K562 (cell line): ENCODE data around the gene INO80. TPM values are rescaled to one million over a fixed set of nuclear protein-coding genes. Genes with fewer than 3 reads are reported as not detected.

Experiments used
- ATAC-seq: fragments of 200-7000 bp; cut with Tn5 transposase; 3 replicates; pipeline ENCODE4 v1.9.1; 2020; ENCODE audit warnings: moderate library complexity
- BruUV-seq: library from RNA; stranded (reverse); fragments of 400-500 nt; replicated peaks from 2 replicates; lab custom pipeline; 2021; lab: Mats Ljungman, UMichigan
- CTCF ChIA-PET: fragments of 300-600 bp; formaldehyde crosslinking; extraction: SDS; loops from one replicate; lab custom pipeline; 2021; ENCODE audit warnings: low intra/inter-chr PET ratio; lab: Yijun Ruan, JAX
- POLR2A ChIA-PET: fragments of 300-600, 350-650 bp; sonication (Branson Sonifier 250); formaldehyde crosslinking; extraction: SDS; loops from one replicate; lab custom pipeline; 2021; ENCODE audit warnings: antibody characterized with exemption, inconsistent platforms; lab: Yijun Ruan, JAX
- DNase-seq, 4 experiments: peaks; one replicate each; pipeline versions ENCODE4 v3.0.0 to v3.0.0-alpha.2; 2011 to 2018; ENCODE audit warnings: low spot score in 3 of 4, mixed read lengths in 3 of 4; ENCODE audit errors: extremely low read depth in 1 of 4
- FAIRE-seq: peaks from 2 replicates; lab custom pipeline; 2011; peaks lifted over from hg19 to GRCh38; lab: Jason Lieb, UNC
- H2AFZ ChIP-seq: 2 replicates; pipeline ENCODE4 v1.6.0; 2011; ENCODE audit warnings: low read depth, low read length, control low read depth, inconsistent platforms
- H3K27ac ChIP-seq: fragments of 200-600 bp; 3 replicates; pipeline ENCODE4 v1.8.0; 2011; ENCODE audit warnings: low read depth, mild to moderate bottlenecking, control low read depth, inconsistent platforms, low read length, moderate library complexity, mixed read lengths; ENCODE audit errors: extremely low read depth
- H3K27me3 ChIP-seq, 2 experiments: fragments of 300-600 bp in 1 of 2; 2 replicates in 1 of 2; 3 replicates in 1 of 2; pipeline versions ENCODE4 v1.6.0 to v1.8.0; 2011; ENCODE audit warnings: inconsistent platforms in 2 of 2, low read length in 2 of 2, mild to moderate bottlenecking in 1 of 2, mixed read lengths in 1 of 2, moderate library complexity in 1 of 2; ENCODE audit not compliant: control insufficient read depth in 2 of 2, insufficient read depth in 2 of 2
- H3K36me3 ChIP-seq: fragments of 300-600 bp; 3 replicates; pipeline ENCODE4 v1.8.0; 2011; ENCODE audit warnings: mild to moderate bottlenecking, low read length, inconsistent platforms; ENCODE audit not compliant: control insufficient read depth, insufficient read depth
- H3K4me1 ChIP-seq, 2 experiments: fragments of 200-600 bp in 1 of 2; replicated peaks in 1 of 2; 2 replicates in 1 of 2; 3 replicates in 1 of 2; pipeline versions ENCODE4 v1.5.1 to v1.8.0; 2011; ENCODE audit warnings: inconsistent platforms in 2 of 2, low read length in 2 of 2, mild to moderate bottlenecking in 1 of 2, mixed read lengths in 1 of 2, moderate library complexity in 1 of 2; ENCODE audit not compliant: control insufficient read depth in 2 of 2, insufficient read depth in 2 of 2
- H3K4me2 ChIP-seq: 2 replicates; pipeline ENCODE4 v1.6.1; 2011; ENCODE audit warnings: low read length, control low read depth, inconsistent platforms, mixed read lengths; ENCODE audit not compliant: insufficient read depth
- H3K4me3 ChIP-seq: fragments of 200-600 bp; sonication (generic), shearing (Covaris generic); 2 replicates; pipeline ENCODE4 v1.5.1; 2016; ENCODE audit warnings: control low read depth, inconsistent platforms
- H3K79me2 ChIP-seq: fragments of 200-600 bp; 3 replicates; pipeline ENCODE4 v1.8.0; 2011; ENCODE audit warnings: low read length, inconsistent platforms; ENCODE audit not compliant: control insufficient read depth, insufficient read depth
- H3K9ac ChIP-seq, 2 experiments: 2 replicates each; pipeline versions ENCODE4 v1.6.0 to v1.6.1; 2011; ENCODE audit warnings: low read depth in 2 of 2, low read length in 2 of 2, control low read depth in 1 of 2, inconsistent platforms in 1 of 2, mild to moderate bottlenecking in 1 of 2, mixed read lengths in 1 of 2; ENCODE audit not compliant: insufficient read depth in 1 of 2
- H3K9me1 ChIP-seq: one replicate; pipeline ENCODE4 v1.6.0; 2011; ENCODE audit warnings: inconsistent platforms, mild to moderate bottlenecking, low read length, moderate library complexity; ENCODE audit not compliant: control insufficient read depth, insufficient read depth
- H3K9me3 ChIP-seq: replicated peaks from 2 replicates; pipeline ENCODE4 v1.5.1; 2011; ENCODE audit warnings: low read depth, low read length, inconsistent platforms; ENCODE audit not compliant: control insufficient read depth, insufficient read depth
- H4K20me1 ChIP-seq: replicated peaks from 2 replicates; pipeline ENCODE4 v1.6.1; 2011; ENCODE audit warnings: low read length, inconsistent platforms, mixed read lengths; ENCODE audit not compliant: control insufficient read depth, insufficient read depth
- CTCF ChIP-seq, 3 experiments: IDR thresholded peaks in 2 of 3; conservative IDR thresholded peaks in 1 of 3; 2 replicates each; pipeline ENCODE4 v1.5.1; 2011 to 2012; ENCODE audit warnings: low read length in 3 of 3, mild to moderate bottlenecking in 3 of 3, control low read depth in 2 of 3, improper control_type of control experiment in 1 of 3, inconsistent platforms in 1 of 3, low read depth in 1 of 3, mixed read lengths in 1 of 3, moderate library complexity in 1 of 3; ENCODE audit not compliant: insufficient read depth in 2 of 3
- HDAC1 ChIP-seq, 2 experiments: fragments of 450-650 bp; IDR thresholded peaks; 2 replicates each; pipeline ENCODE4 v1.6.1; 2016 to 2017; ENCODE audit warnings: inconsistent platforms in 1 of 2, mild to moderate bottlenecking in 1 of 2, moderate library complexity in 1 of 2
- MECOM ChIP-seq: fragments of 250-450 bp; sonication (Bioruptor Pico); IDR thresholded peaks from 2 replicates; pipeline ENCODE4 v1.8.0; 2022; ENCODE audit warnings: inconsistent platforms
- PRMT5 ChIP-seq: sonication (generic); formaldehyde crosslinking; IDR thresholded peaks from 2 replicates; pipeline ENCODE4 v1.5.0; 2020; ENCODE audit warnings: missing genetic modification reagents
- RAD21 ChIP-seq, 2 experiments: fragments of 250-450 bp in 1 of 2; fragments of 450-650 bp in 1 of 2; sonication (Bioruptor Pico) in 1 of 2; formaldehyde crosslinking in 1 of 2; IDR thresholded peaks in 1 of 2; conservative IDR thresholded peaks in 1 of 2; 2 replicates each; pipeline versions ENCODE4 v1.4.0 to v1.8.0; 2020 to 2022; ENCODE audit warnings: mild to moderate bottlenecking in 2 of 2, moderate library complexity in 1 of 2
- ZBTB40 ChIP-seq, 2 experiments: fragments of 450-650 bp in 1 of 2; sonication (generic) in 1 of 2; formaldehyde crosslinking in 1 of 2; IDR thresholded peaks; 2 replicates each; pipeline versions ENCODE4 v1.7.1 to v1.9.0; 2016 to 2022; ENCODE audit warnings: inconsistent platforms in 1 of 2, mild to moderate bottlenecking in 1 of 2, missing genetic modification reagents in 1 of 2
- ZBTB8A ChIP-seq: fragments of 450-650 bp; IDR thresholded peaks from 2 replicates; pipeline ENCODE4 v1.6.1; 2018; ENCODE audit warnings: mild to moderate bottlenecking, moderate library complexity; ENCODE audit not compliant: partially characterized antibody
- WGBS: fragments of 100-300 bp; shearing (Covaris generic); methylation state at CpG from one replicate; pipeline ENCODE4 v1.1.6; 2016; ENCODE audit warnings: low coverage, mixed read lengths; ENCODE audit not compliant: insufficient coverage; ENCODE audit errors: missing lambda C conversion rate; 5-methylcytosine and 5-hydroxymethylcytosine counted together
- in situ Hi-C: fragments of 300-500 bp; cut with MboI; formaldehyde crosslinking; loops from 4 replicates; pipeline ENCODE4 v1.15.0; 2018; ENCODE audit warnings: inconsistent platforms, mixed read lengths
- intact Hi-C: fragments of 100-400 bp; cut with micrococcal nuclease; formaldehyde crosslinking; loops from 2 replicates; pipeline ENCODE4 v1.14.2; 2022
- polyA plus RNA-seq, 8 experiments: library from polyadenylated mRNA; depleted of rRNA in 4 of 8; stranded (reverse) in 5 of 8; unstranded in 3 of 8; fragments of >200 nt; fragmentation: Nextera tagmentation in 2 of 8; fragmentation: Illumina TruSeq in 1 of 8; extraction: Ambion mirVana in 2 of 8; extraction: Trizol in 1 of 8; gene quantifications; 2 replicates each; pipeline versions ENCODE4 v1.2.1 to v1.2.3, GENCODE V29; 2011 to 2014; ENCODE audit warnings: inconsistent platforms in 1 of 8, missing spikeins in 1 of 8
- total RNA-seq, 7 experiments: library from RNA; depleted of rRNA in 6 of 7; stranded (reverse); fragments of >200 nt in 6 of 7; fragmentation: Illumina TruSeq in 2 of 7; extraction: Trizol in 2 of 7; gene quantifications; 2 replicates each; pipeline versions ENCODE4 v1.2.1 to v1.2.3, GENCODE V29; 2011 to 2021; ENCODE audit warnings: low replicate concordance in 1 of 7

The INO80 gene
- total and polyA plus RNA-seq, 9 of the 15 experiments (the other 6 are each of a cell fraction or from before 2014, with no cell fraction given): 1.1 to 25.7 (median 19.9) TPM

DNA sequence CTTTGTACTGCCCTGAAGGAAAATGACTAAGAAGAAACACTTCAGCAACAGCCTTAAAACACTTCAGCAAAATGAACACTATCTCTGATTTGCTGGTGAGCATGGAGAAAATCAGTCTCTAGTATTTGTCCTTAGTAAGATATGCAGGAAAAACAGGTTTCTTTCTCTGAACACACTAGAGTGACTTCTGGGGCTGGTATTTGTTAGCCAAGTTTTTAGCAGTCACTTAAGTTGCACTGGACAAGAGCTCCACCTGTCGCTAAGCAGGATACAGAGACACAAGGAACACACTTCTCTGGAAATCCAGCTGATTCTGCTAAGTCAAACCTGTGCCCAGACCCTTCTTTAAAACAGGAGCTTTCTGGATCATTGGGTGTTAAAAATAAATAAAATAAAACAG lies 97.5 kb downstream of the INO80 start (continued):
- TF ChIP-seq RAD21 (CRISPR knock-in tag; conservative IDR thresholded peaks at IDR 0.05 in 1 of 2, IDR thresholded peaks at IDR 0.05 in 1 of 2): peak in 1 of 2 experiments; percentile 33; a peak in 2 of 4 replicates
- no peak for TF ChIP-seq PRMT5 (CRISPR knock-in tag)
- TF ChIP-seq ZBTB8A: no peak
- peak in 1 of 3 experiments; percentile 9; a peak in 1 of 6 replicates for TF ChIP-seq CTCF (IDR thresholded peaks at IDR 0.05 in 2 of 3, conservative IDR thresholded peaks at IDR 0.05 in 1 of 3; ENCODE audit: insufficient read depth in 2 of 3, low read depth in 1 of 3, low read length in 3 of 3)

DNA sequence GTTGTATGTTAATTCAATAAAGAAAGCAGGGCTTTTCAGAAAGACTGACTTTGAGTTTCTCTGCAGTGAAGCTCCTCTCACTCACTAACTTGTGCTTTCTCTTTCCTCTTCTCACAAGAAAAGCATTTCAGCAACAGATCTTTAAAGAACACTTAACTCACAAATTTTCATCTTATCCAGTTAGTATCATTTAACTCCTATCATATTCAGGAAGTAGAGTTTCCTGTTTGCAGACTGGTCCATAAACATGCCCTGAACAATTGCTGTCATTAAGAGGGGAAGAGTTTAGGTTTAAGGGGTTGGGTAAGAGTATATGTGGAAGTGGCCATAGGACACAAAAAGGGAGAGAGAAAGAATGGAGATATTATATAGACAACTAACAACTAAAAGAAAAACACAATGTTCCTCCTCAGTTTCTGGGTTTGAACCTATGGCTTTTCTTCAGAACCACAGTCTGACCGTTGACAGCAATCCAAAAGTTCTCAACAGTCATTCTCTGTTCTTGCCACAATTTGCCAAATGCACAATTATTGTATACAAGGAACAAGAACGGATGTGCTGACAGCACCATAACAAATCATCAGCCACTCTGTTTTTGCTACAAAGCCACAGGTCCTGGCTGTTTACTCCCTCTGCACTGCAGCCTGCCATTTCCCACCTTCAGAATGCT lies 98.9 kb downstream of the INO80 start:
- ChIA-PET POLR2A (interaction anchor here (1.4 kb wide), 1 partner anchor 12 kb away, joined by 4 read pairs; no protein-coding TSS in a partner anchor), CTCF (no interaction called here)
- Histone ChIP-seq H3K27ac (no peak overlapping the region), H3K4me3 (no peak overlapping the region), H3K79me2 (no peaks in the 10 kb centered on the region), H3K27me3 (no peaks in the 10 kb centered on the region), H3K4me1 (no peaks in the 10 kb centered on the region), H2AFZ (no peak overlapping the region), H3K9me3 (no peaks in the 10 kb centered on the region), H3K9ac (no peak overlapping the region), H3K4me2 (no peak overlapping the region), H3K9me1 (no peaks in the 10 kb centered on the region), H3K36me3 (peaks cover 89% of the 10 kb centered on the region), H4K20me1 (no peaks in the 10 kb centered on the region)
- 62% methylated on average over 2 of the region's 2 CpGs for WGBS
- FAIRE-seq (no peak), DNase-seq (no peak), ATAC-seq (no peak)
- intact Hi-C loops (no loop called here), in situ Hi-C loops (no loop called here)
- BruUV-seq: no TSS peak
- TF ChIP-seq ZBTB40 (IDR thresholded peaks at IDR 0.05) (no peak), ZBTB40 (CRISPR knock-in tag; IDR thresholded peaks at IDR 0.05) (no peak), MECOM (CRISPR knock-in tag) (no peak), HDAC1 (IDR thresholded peaks at IDR 0.05) (no peak)
